NCI-H524 (cell line): ENCODE data around the gene PGD.

Experiments
- DNase-seq, 2 experiments: peaks; one replicate each; lab custom pipeline; 2025; lab: John Stamatoyannopoulos, UW

Gene PGD

GRCh38 chr1:10398734-10399443 lies at the start of gene PGD:
TSS of gene PGD (plus strand) at chr1:10399064. CDS start at chr1:10399118, 54 bp downstream.
- peak; percentile 95 to 97 for DNase-seq

GRCh38 chr1:10353282-10353681 lies 45.6 kb upstream of the PGD start:
- no peak for DNase-seq

- no peak for DNase-seq
Measured at GRCh38 chr1:10353693-10354092, 45.2 kb upstream of the PGD start.

GRCh38 chr1:10360045-10360444 lies 38.8 kb upstream of the PGD start:
- DNase-seq = no peak

GRCh38 chr1:10361515-10361914 lies 37.3 kb upstream of the PGD start:
- DNase-seq = no peak

GRCh38 chr1:10368194-10368593 lies 30.7 kb upstream of the PGD start:
- DNase-seq = no peak

GRCh38 chr1:10374442-10374860 lies 24.4 kb upstream of the PGD start:
- no peak for DNase-seq

- peak; percentile 22 to 60 for DNase-seq
Measured at GRCh38 chr1:10377365-10378029, 21.4 kb upstream of the PGD start.

GRCh38 chr1:10378081-10378841 lies 20.6 kb upstream of the PGD start:
- no peak for DNase-seq

- DNase-seq = no peak
Measured at GRCh38 chr1:10379101-10379620, 19.7 kb upstream of the PGD start.

- DNase-seq = no peak
Measured at GRCh38 chr1:10379676-10380075, 19.2 kb upstream of the PGD start.

GRCh38 chr1:10380594-10381275 lies 18.1 kb upstream of the PGD start:
- DNase-seq = no peak

GRCh38 chr1:10383630-10384029 lies 15.2 kb upstream of the PGD start:
- no peak for DNase-seq

GRCh38 chr1:10384219-10384618 lies 14.6 kb upstream of the PGD start:
- DNase-seq = no peak

GRCh38 chr1:10386761-10387676 lies 11.8 kb upstream of the PGD start:
- no peak for DNase-seq

GRCh38 chr1:10387677-10388386 lies 11.0 kb upstream of the PGD start:
- DNase-seq = no peak

- DNase-seq = no peak
Measured at GRCh38 chr1:10388387-10388715, 10.5 kb upstream of the PGD start.

GRCh38 chr1:10389271-10389973 lies 9.4 kb upstream of the PGD start:
- DNase-seq = no peak

GRCh38 chr1:10396870-10397269 lies 2.0 kb upstream of the PGD start:
- DNase-seq = no peak

- DNase-seq = no peak
Measured at GRCh38 chr1:10398278-10398733, 558 bp upstream of the PGD start.
